HG03571 (cell line): ENCODE measurements around the gene LAMB4.

ENCODE experiments used
- ATAC-seq: cut with Tn5 transposase; IDR thresholded peaks from one replicate; pipeline ENCODE4 v1.9.1; 2021; ENCODE audit not compliant: unreplicated experiment

The LAMB4 gene

DNA sequence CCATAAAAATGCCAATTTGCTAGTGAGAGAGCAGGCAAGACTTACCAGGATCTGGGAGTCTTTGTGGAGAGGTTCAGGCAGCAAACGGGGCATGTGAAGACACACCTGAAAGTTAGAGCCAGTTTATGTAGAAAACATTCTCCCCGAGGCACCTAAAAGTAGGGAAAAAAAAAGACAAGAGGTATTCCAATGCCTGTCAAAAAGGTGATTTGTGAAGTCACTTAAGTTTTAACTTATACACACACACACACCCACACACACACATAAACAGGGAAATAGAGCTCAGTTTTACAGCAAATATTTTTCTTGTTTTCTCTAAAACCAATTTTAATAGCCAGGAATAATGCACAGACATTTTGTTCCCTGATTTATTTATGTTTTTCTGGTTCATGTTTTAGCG lies at the start of gene LAMB4:
Gene LAMB4, minus strand, starts transcription at position 101 of the 400 bp plus-strand sequence. CDS start 7,197 bp downstream, outside the sequence.
- ATAC-seq = no peak

GRCh38 chr7:108178398-108178797 lies 48.2 kb upstream of the LAMB4 start:
- no peak for ATAC-seq

DNA sequence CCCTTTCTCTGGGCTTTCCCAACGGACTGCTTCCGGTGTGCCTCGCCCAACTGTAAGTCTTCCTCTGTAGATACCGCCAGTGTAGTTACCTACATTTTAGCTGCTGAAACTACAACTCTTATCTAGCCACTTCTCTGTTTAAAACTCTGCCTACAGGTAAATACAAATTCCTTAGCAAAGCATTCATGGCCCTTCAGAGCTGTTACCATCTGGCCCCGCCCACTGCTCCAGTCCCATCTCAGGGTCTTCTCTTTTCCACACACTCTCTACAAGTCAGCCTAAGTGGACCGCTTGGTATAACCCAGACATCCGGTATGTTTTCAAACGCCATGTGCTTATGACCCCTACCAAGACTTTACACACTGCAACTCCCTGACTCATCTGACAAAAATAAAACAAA lies 41.0 kb upstream of the LAMB4 start:
- no peak for ATAC-seq

- ATAC-seq = no peak
Measured at GRCh38 chr7:108170251-108170650, 40.1 kb upstream of the LAMB4 start.

GRCh38 chr7:108167460-108167859 lies 37.3 kb upstream of the LAMB4 start:
- no peak for ATAC-seq

- ATAC-seq = no peak
Measured at GRCh38 chr7:108166687-108167086, 36.5 kb upstream of the LAMB4 start.

DNA sequence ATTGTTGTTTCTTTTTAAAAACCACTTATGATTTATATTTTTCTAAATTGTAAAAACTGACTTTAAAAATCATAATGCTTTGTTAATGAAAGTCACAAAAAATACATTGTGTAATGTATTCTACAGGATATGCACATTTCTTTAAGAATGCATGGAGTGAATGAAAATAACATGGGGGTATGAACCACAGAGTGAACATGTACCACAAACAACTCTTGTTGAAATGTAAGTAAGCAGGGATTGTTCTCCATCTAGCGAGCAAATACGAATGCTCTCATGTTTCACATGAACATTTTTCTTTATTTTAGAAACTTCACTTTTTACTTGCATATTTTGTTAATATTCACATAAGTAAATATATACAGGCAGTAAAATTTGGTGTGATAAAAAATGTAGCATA lies 35.6 kb upstream of the LAMB4 start:
- ATAC-seq = no peak

GRCh38 chr7:108164946-108165345 lies 34.8 kb upstream of the LAMB4 start:
- ATAC-seq = no peak

DNA sequence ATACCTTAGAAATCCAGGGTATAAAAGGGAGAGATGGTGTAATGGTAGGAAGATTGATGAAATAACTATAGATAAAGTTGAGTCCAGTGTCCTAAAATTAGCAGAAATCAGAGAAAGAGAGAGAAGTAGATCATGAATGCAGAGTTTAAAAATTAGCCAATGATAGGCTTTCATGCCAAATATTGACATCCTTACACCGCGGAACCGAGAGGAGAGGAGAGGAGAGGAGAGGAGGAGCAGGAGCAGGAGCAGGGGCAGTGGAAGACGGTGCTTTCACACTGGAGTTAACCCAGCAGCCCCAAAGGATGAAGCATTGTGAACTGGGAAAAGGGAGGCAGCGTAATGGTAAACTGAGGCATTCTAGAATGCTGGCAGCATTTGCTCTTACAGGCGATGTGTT lies 34.2 kb upstream of the LAMB4 start:
- ATAC-seq = no peak

GRCh38 chr7:108158776-108159175 lies 28.6 kb upstream of the LAMB4 start:
- no peak for ATAC-seq

DNA sequence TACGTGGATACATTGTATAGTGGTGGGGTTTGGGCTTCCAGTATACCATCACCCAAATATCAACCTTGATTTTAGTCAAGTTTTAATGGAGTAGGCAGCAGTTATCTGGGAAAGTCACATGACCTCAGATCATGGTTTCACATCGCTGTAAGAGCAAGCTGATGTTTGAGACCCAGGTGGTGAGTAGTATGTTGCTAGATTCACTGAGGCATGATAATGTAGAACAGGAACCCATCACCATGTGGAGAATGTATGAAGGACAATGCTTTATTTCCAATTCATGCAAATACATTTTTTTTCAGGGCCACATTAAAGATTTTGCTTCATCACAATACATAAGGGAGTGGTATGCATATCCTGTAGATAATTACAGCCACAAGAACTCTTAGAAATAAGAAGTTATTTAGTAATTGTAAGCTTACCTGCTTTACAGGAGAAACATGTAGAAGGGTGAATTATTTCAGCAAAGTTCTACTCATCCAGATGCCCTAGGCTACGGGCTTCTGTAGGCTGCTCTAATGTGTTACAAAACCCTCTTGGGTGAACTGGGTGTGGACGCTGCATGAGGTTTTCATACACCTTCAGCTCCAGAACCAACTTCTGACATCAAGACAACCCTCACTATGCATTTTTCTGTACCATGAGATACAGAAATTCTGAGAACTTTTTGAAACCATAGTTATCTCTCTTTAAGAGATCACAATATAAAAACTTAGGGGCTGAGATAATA lies 27.6 kb upstream of the LAMB4 start:
- no peak for ATAC-seq

GRCh38 chr7:108156897-108157605 lies 26.9 kb upstream of the LAMB4 start:
- ATAC-seq = no peak

- ATAC-seq = no peak
Measured at GRCh38 chr7:108152198-108152597, 22.0 kb upstream of the LAMB4 start.

DNA sequence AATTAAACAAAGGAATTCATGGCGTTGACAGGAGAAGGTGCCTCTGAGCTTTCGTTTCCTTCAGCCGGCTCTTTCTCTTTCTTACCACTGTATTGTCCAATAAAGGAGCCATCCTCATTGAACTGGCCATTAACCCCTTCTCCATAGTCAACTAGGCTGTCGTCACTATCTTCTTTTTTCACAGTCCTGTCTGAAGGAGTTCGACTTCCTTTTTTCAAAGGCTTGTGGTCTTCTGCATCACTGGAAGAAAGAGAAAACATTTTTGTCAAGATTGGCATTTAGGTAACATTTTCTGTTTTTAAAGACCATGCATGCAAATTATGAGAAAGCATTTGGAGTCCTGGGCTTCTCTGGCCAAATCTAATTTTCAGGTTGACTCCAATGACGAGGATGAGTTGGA lies 19.7 kb upstream of the LAMB4 start:
- no peak for ATAC-seq

- ATAC-seq = no peak
Measured at GRCh38 chr7:108149119-108149518, 19.0 kb upstream of the LAMB4 start.

DNA sequence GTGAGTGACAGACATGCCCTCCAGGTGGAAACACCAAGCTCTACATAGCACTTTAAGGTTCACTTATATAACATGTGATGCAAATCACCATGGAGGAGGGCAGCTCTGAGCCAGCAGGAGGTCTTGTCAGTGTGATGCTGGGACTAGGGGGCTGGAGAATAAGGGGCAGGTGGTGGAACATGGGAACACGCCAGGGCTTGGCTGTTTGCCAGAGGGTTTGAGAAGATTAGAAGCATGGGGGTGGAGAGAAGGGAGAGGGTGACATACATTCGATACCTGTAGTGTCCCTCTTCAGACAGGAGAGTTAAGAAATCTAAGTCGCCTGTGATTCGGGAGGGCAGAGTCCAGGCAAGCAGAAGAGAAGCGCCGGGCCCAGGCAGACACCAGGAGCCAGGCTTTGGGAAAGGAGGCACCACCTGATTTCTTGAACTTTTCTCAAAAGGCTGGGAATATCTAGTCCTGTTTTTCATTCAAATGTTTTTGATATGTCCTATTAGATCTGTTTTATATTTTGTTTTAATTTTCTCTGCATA lies 16.9 kb upstream of the LAMB4 start:
- no peak for ATAC-seq

DNA sequence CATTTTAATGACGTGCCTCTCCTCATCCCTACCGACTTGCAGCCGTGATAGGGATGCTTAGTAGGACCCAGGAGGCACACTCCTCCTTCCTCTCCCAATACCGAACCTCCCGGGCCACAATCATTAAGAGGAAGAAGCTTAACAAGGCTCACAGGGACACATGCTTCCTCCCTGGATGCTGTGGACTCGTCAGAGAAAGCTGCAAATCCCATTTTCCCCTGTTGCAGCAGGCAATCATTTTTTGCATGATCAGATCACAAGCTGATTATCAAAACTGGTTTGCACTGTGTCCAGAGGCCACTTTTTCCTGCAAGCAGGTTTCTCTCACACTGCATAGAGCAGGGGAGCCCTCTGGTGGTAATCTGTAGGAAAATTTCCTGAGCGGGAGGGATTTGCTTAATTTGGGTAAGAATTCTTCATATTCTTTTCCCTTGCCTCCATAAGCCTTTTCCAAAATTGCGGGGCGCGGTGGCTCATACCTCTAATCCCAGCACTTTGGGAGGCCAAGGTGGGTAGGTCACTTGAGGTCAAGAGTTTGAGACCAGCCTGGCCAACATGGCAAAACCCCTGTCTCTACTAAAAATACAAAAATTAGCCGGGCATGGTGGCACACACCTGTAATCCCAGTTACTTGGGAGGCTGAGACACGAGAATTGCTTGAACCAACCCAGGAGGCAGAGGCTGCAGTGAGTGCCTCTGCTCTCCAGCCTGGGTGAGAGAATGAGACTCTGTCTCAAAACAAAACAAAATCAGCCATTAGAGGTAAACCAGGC lies 16.1 kb upstream of the LAMB4 start:
- ATAC-seq = no peak

DNA sequence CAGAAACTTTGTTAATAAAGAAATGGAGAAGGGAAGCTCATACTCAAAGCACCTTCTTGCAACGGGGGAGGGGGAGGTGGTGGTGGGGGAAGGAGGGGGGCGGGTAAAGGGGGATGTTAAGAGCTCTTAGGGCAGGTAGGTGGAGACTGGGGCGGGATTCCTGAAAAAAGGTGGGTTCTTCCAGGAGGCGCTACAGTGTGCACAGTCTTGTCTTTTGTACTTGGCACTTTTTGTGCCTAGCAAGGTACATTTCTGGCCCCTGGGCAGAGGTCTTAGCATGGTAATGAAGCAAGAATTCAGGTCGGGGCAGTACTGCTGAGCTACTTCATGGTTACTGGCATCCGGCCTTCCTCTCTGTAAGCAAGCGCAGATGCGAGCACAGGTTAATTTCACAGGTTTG lies 15.2 kb upstream of the LAMB4 start:
- ATAC-seq = no peak

DNA sequence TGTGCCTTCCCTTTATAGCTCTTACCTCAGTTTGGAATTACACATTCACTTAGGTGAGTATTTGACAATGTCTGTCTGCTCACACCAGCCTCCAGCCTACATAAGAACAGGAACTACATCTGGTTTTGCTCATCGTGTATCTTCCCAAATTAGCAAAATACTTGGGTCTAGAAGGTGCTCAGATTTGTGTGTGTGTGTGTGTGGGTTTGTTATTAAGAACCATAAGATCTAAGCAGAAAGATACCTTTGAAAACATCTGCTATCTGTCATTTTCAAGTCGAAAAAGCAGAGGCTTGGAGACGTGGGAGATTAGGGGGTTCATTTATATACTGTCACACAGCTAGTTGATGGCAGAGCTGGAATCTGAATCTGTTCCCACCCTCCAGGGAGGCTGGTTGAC lies 14.8 kb upstream of the LAMB4 start:
- no peak for ATAC-seq

DNA sequence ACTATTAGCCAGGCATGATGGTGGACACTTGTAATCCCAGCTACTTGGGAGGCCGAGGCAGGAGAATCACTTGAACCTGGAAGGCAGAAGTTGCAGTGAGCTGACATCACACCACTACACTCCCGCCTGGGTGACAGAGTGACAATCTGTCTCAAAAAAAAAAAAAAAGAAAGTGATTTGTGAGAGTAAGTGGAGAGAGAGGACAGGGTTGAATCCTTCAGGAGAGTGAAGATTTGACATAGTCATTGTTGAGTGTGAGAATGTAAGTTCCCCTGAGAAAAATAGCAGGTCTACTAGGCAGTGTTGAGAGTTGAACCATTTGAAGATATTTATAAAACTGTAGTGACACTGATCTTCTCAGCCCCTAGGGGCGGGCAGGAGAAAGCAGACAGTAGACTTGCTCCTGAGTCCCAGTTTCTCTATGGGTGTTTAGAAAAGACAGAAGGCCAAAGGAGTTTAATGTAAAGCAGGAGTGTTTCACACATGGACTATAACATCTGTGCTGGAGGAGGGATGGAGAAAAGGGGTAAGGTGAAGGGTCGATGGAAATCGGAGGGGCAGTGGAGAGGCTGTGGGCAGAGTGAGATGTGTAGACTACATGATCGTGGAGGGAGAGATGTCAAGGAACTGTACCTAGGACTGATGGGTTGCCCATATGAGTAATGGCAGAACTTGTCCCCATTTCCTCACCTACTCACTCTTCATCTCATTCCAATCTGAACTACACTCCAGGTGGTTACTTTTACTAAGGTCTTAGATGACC lies 13.7 kb upstream of the LAMB4 start:
- ATAC-seq = no peak
